Measurements from ENCODE around the gene SMARCAL1.
"Not testable (repeated sequence)": the region's sequence is repeated elsewhere in the genome, so short reads cannot be mapped to it uniquely, and the experiment has no call there.

SMARCAL1 gene

GRCh38 chr2:216503159-216503629 is 90.9 kb downstream of the SMARCAL1 start:
- no peak for DNase-seq

GRCh38 chr2:216503697-216504375 is 91.6 kb downstream of the SMARCAL1 start:
- DNase-seq = no peak

GRCh38 chr2:216504376-216504762 is 92.1 kb downstream of the SMARCAL1 start:
- DNase-seq = no peak

- peak; percentile 64 for DNase-seq
These were observed 93.1 kb downstream of the SMARCAL1 start for GRCh38 chr2:216505133-216506106.

GRCh38 chr2:216507220-216508160 is 95.2 kb downstream of the SMARCAL1 start:
- DNase-seq = no peak

- DNase-seq = no peak
These were observed 95.9 kb downstream of the SMARCAL1 start for GRCh38 chr2:216508229-216508628.

GRCh38 chr2:216516730-216517350 is 104.6 kb downstream of the SMARCAL1 start:
- DNase-seq = no peak

GRCh38 chr2:216517447-216518225 is 105.4 kb downstream of the SMARCAL1 start:
- DNase-seq = peak; percentile 9

GRCh38 chr2:216518566-216519119 is 106.4 kb downstream of the SMARCAL1 start:
- not testable (repeated sequence) for DNase-seq

GRCh38 chr2:216519154-216519762 is 107.0 kb downstream of the SMARCAL1 start:
- peak; percentile 59 for DNase-seq

- no peak for DNase-seq
These were observed 107.8 kb downstream of the SMARCAL1 start for GRCh38 chr2:216520112-216520511.

GRCh38 chr2:216522892-216523502 is 110.7 kb downstream of the SMARCAL1 start:
- DNase-seq = no peak

GRCh38 chr2:216525972-216526371 is 113.7 kb downstream of the SMARCAL1 start:
- DNase-seq = no peak

GRCh38 chr2:216526939-216527338 is 114.7 kb downstream of the SMARCAL1 start:
- DNase-seq = no peak

- no peak for DNase-seq
These were observed 115.3 kb downstream of the SMARCAL1 start for GRCh38 chr2:216527600-216527999.

- no peak for DNase-seq
These were observed 120.3 kb downstream of the SMARCAL1 start for GRCh38 chr2:216532562-216532961.
